ENCODE results near the gene SLC22A8. TPM values are rescaled to one million over a fixed set of nuclear protein-coding genes. Genes with fewer than 3 reads are reported as not detected.

The SLC22A8 gene
- polyA plus RNA-seq, 2 donors, result not detected

DNA sequence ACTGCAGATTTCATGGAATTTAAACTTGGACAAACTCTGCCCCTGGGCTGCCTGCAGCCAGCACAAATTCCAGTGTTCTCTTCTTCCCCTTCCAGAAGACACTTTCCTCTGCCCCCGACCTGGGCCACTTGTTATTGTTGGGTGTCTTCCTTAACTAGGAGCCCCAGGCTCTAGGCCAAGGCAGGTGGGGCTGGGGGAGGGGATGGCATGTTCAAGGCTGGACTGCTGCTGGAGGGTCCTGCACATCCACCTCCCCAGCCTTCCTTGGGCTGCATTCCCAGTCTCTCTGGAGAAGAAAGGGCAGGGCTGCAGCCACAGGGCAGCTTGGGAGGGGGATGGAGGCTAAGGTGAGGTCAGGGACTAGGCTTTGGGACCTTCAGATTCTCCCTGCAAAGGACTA, 19.4 kb downstream of the SLC22A8 start:
- Histone ChIP-seq H3K9me3 (ENCODE audit: control insufficient read depth in 2 of 2, insufficient read depth in 1 of 2, low read depth in 1 of 2, low read length in 1 of 2) (no peaks in the 10 kb centered on the region), H3K27me3 (ENCODE audit: control insufficient read depth in 1 of 2, insufficient read depth in 2 of 2, low read length in 2 of 2) (no peaks in the 10 kb centered on the region), H3K4me1 (ENCODE audit: control insufficient read depth in 2 of 2, insufficient read depth in 2 of 2, low read length in 1 of 2) (peaks cover 2 to 10% of the 10 kb centered on the region in 2 donors), H3K36me3 (ENCODE audit: control insufficient read depth in 2 of 2, insufficient read depth in 2 of 2, low read length in 1 of 2) (no peaks in the 10 kb centered on the region), H3K27ac (ENCODE audit: low read depth in 2 of 2, low read length in 1 of 2) (no peak overlapping the region), H3K4me3 (ENCODE audit: low read depth in 1 of 2, low read length in 2 of 2) (no peak overlapping the region)
- WGBS, 2 donors, result 44 to 46% methylated on average over 1 of the region's 1 CpG

DNA sequence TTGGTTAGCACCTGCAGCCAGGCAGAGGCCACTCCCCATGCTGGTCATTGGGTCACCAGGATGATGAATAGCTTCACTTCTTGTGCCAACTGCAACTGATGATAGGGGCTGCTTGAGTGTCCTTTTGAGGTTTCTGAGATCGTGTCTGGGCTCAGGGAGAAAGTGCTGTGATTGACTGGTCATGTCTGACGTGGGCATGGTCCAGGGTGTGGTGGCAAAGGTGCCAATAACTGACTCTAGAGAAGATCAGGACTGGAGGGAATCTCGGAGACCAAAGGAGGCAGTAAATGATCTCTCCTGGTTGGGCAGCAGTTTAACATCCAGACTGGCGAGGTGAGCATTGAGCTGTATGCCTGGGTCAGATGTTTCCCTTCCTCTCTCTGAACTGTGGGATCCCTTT, 20.9 kb downstream of the SLC22A8 start:
- Histone ChIP-seq H3K4me3 (ENCODE audit: low read depth in 1 of 2, low read length in 2 of 2) (no peak overlapping the region), H3K27me3 (ENCODE audit: control insufficient read depth in 1 of 2, insufficient read depth in 2 of 2, low read length in 2 of 2) (no peaks in the 10 kb centered on the region), H3K27ac (ENCODE audit: low read depth in 2 of 2, low read length in 1 of 2) (no peak overlapping the region), H3K4me1 (ENCODE audit: control insufficient read depth in 2 of 2, insufficient read depth in 2 of 2, low read length in 1 of 2) (peaks cover 2 to 7% of the 10 kb centered on the region in 2 donors), H3K36me3 (ENCODE audit: control insufficient read depth in 2 of 2, insufficient read depth in 2 of 2, low read length in 1 of 2) (no peaks in the 10 kb centered on the region), H3K9me3 (ENCODE audit: control insufficient read depth in 2 of 2, insufficient read depth in 1 of 2, low read depth in 1 of 2, low read length in 1 of 2) (no peaks in the 10 kb centered on the region)
- WGBS, 2 donors, result 69 to 72% methylated on average over 4 of the region's 4 CpGs

DNA sequence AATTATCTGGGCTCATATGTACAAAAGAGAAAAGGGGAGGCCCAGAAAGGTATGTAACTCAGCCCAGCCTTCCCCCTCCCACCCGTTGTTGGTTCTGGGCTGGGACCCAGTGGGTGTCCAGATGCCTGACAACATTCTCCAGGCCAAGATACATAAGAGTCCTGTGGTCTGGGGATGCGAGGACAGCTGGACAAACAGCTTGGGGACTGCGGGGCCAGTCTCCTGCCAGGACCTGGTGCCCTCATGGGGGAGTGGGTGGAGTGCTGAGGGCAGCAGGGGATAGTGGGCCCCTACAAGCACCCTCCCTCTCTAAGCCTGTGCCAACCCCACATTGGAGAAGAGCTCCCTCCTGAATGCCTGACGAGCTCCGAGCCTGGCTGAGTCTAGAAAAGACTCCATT, 27.4 kb downstream of the SLC22A8 start:
- Histone ChIP-seq H3K36me3 (ENCODE audit: control insufficient read depth in 2 of 2, insufficient read depth in 2 of 2, low read length in 1 of 2) (no peaks in the 10 kb centered on the region), H3K4me1 (ENCODE audit: control insufficient read depth in 2 of 2, insufficient read depth in 2 of 2, low read length in 1 of 2) (peaks cover 3% of the 10 kb centered on the region in 2 donors), H3K27ac (ENCODE audit: low read depth in 2 of 2, low read length in 1 of 2) (no peak overlapping the region), H3K9me3 (ENCODE audit: control insufficient read depth in 2 of 2, insufficient read depth in 1 of 2, low read depth in 1 of 2, low read length in 1 of 2) (no peaks in the 10 kb centered on the region), H3K27me3 (ENCODE audit: control insufficient read depth in 1 of 2, insufficient read depth in 2 of 2, low read length in 2 of 2) (peaks cover 0 to 2% of the 10 kb centered on the region in 2 donors), H3K4me3 (ENCODE audit: low read depth in 1 of 2, low read length in 2 of 2) (no peak overlapping the region)
- 63 to 77% methylated on average over 5 of the region's 5 CpGs for WGBS, 2 donors

DNA sequence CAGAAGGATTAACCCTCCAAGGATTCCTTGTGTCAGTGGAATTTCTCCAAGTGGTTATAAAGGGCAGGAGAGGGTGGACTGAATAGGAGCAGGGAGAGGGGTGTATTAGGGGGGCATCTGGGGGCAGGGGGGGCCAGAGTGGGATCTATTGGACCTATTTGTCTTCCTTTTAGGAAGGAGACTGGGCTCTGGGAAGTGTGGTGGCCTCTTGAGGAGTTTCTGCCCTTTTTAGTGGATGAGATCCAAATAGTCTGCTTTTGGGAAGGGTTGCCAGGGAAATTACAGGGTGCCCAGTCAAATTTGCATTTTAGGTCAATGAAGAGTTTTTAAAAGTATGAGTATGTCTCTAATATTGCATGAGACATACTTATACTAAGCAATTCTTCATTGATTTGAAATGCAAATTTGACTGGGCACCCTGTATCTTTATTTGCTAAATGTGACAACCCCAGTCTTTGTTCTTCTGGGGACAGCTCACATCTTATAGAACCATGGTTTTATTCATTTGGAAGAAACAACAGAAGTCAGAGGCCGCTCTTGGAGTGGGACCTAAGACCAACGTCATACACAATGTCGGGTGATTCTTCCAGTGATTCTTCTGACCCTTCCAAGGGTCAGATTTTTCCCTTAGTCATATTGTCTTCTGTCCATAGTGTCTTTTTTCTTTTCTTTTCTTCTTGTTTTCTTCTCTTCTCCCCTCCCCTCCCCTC, 30.4 kb downstream of the SLC22A8 start:
- Histone ChIP-seq H3K27me3 (ENCODE audit: control insufficient read depth in 1 of 2, insufficient read depth in 2 of 2, low read length in 2 of 2) (peaks cover 0 to 4% of the 10 kb centered on the region in 2 donors), H3K9me3 (ENCODE audit: control insufficient read depth in 2 of 2, insufficient read depth in 1 of 2, low read depth in 1 of 2, low read length in 1 of 2) (peaks cover 0 to 2% of the 10 kb centered on the region in 2 donors), H3K4me3 (ENCODE audit: low read depth in 1 of 2, low read length in 2 of 2) (no peak overlapping the region), H3K36me3 (ENCODE audit: control insufficient read depth in 2 of 2, insufficient read depth in 2 of 2, low read length in 1 of 2) (no peaks in the 10 kb centered on the region), H3K4me1 (ENCODE audit: control insufficient read depth in 2 of 2, insufficient read depth in 2 of 2, low read length in 1 of 2) (peaks cover 0 to 3% of the 10 kb centered on the region in 2 donors), H3K27ac (ENCODE audit: low read depth in 2 of 2, low read length in 1 of 2) (no peak overlapping the region)
- WGBS, 2 donors, result 82 to 87% methylated on average over 3 of the region's 3 CpGs

DNA sequence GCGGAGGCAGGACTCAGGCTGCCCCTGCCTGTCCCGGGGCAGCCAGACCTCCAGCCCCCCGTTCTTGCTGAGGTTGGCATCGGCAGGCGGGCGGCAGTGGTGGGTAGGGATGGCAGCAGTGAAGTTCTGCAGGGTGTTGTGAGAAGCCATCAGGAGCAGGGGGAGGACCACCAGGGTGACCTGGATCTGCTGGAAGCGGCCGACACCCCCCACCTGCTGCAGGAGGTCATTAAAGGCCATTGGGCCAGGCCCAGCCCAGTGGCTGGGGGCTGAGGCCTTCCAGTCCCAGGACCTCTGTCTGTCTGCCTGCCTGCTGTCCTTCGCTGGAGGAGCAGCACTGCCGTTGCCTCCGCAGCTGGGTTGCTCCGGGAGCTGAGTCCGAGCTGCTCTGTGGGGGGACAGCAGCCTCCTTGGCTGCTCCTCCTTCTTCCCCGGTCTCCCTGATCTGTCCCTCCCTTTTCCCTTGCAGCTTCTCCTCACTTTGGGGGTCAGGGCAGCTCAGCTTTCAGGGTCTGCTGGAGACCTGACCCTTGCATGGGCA, 31.1 kb downstream of the SLC22A8 start, which contains the start of gene SLC22A6:
Gene SLC22A6 (minus strand): TSS at position 517 of the 541 bp plus-strand sequence. CDS start 277 bp downstream, at position 240.
- Histone ChIP-seq H3K4me1 (ENCODE audit: control insufficient read depth in 2 of 2, insufficient read depth in 2 of 2, low read length in 1 of 2) (peaks cover 0 to 3% of the 10 kb centered on the region in 2 donors), H3K4me3 (ENCODE audit: low read depth in 1 of 2, low read length in 2 of 2) (no peak within 1 kb of the TSS), H3K27me3 (ENCODE audit: control insufficient read depth in 1 of 2, insufficient read depth in 2 of 2, low read length in 2 of 2) (peaks cover 0 to 4% of the 10 kb centered on the region in 2 donors), H3K27ac (ENCODE audit: low read depth in 2 of 2, low read length in 1 of 2) (no peak within 1 kb of the TSS), H3K9me3 (ENCODE audit: control insufficient read depth in 2 of 2, insufficient read depth in 1 of 2, low read depth in 1 of 2, low read length in 1 of 2) (peaks cover 0 to 4% of the 10 kb centered on the region in 2 donors), H3K36me3 (ENCODE audit: control insufficient read depth in 2 of 2, insufficient read depth in 2 of 2, low read length in 1 of 2) (no peaks in the 10 kb centered on the region)
- WGBS, 2 donors, result 72 to 78% methylated on average over 10 to 14 of the region's 14 CpGs

DNA sequence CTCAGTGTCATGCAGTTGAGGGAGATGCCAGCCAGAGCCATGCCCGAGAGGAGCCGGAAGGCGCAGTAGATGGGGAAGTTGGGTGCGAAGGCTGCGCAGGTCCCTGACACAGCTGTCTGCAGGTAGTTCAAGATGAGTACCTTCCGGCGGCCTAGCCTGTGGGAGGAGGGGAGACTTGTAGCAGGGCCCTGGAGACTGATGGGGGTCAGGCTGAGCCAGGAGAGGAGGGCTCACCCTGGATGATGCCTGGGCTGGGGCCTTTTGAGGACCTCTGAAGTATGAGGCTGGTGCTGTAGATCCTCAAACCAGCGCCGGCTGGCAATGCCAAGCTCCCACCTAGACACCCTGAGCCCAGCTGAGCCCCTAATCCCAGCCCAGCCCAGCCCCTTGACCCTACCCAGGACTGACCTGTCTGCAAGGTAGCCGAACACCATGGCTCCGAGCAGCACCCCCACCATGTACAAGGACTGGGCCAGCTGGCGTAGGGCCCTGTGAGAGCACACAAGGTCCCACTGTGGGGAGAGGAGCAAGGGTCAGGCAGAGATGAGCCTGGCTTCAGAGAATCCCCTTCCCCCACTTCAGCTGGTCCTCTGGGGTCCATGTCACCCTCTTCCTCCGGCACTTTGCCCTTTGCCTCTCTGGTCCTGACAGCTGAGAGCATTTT, 32.0 kb downstream of the SLC22A8 start:
- Histone ChIP-seq H3K9me3 (ENCODE audit: control insufficient read depth in 2 of 2, insufficient read depth in 1 of 2, low read depth in 1 of 2, low read length in 1 of 2) (peaks cover 0 to 5% of the 10 kb centered on the region in 2 donors), H3K27me3 (ENCODE audit: control insufficient read depth in 1 of 2, insufficient read depth in 2 of 2, low read length in 2 of 2) (peaks cover 0 to 4% of the 10 kb centered on the region in 2 donors), H3K27ac (ENCODE audit: low read depth in 2 of 2, low read length in 1 of 2) (no peak overlapping the region), H3K4me3 (ENCODE audit: low read depth in 1 of 2, low read length in 2 of 2) (no peak overlapping the region), H3K4me1 (ENCODE audit: control insufficient read depth in 2 of 2, insufficient read depth in 2 of 2, low read length in 1 of 2) (peaks cover 0 to 3% of the 10 kb centered on the region in 2 donors), H3K36me3 (ENCODE audit: control insufficient read depth in 2 of 2, insufficient read depth in 2 of 2, low read length in 1 of 2) (no peaks in the 10 kb centered on the region)
- WGBS, 2 donors, result 90% methylated on average over 13 of the region's 13 CpGs

DNA sequence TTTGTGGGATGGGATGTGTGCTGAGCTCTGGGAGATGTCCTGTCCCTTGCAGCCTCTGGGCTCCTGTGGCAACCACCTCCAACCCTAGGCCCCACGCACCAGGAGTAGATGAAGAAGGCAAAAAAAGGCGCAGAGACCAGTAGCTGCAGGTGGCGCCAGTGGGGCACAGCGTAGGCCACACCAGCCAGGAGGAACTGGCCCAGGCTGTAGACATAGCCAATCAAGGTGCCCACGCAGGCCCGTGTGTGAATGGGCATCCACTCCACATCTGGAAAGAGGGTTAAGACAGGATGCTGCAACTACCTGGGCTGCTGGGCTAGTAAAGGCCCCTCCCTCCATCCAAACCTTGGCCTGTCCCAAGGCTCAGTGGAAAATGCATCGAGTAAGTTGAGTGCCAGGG, 33.9 kb downstream of the SLC22A8 start:
- Histone ChIP-seq H3K27ac (ENCODE audit: low read depth in 2 of 2, low read length in 1 of 2) (no peak overlapping the region), H3K4me1 (ENCODE audit: control insufficient read depth in 2 of 2, insufficient read depth in 2 of 2, low read length in 1 of 2) (no peaks in the 10 kb centered on the region), H3K4me3 (ENCODE audit: low read depth in 1 of 2, low read length in 2 of 2) (no peak overlapping the region), H3K36me3 (ENCODE audit: control insufficient read depth in 2 of 2, insufficient read depth in 2 of 2, low read length in 1 of 2) (no peaks in the 10 kb centered on the region), H3K27me3 (ENCODE audit: control insufficient read depth in 1 of 2, insufficient read depth in 2 of 2, low read length in 2 of 2) (peaks cover 0 to 4% of the 10 kb centered on the region in 2 donors), H3K9me3 (ENCODE audit: control insufficient read depth in 2 of 2, insufficient read depth in 1 of 2, low read depth in 1 of 2, low read length in 1 of 2) (peaks cover 0 to 5% of the 10 kb centered on the region in 2 donors)
- WGBS, 2 donors, result 88 to 89% methylated on average over 7 of the region's 7 CpGs

DNA sequence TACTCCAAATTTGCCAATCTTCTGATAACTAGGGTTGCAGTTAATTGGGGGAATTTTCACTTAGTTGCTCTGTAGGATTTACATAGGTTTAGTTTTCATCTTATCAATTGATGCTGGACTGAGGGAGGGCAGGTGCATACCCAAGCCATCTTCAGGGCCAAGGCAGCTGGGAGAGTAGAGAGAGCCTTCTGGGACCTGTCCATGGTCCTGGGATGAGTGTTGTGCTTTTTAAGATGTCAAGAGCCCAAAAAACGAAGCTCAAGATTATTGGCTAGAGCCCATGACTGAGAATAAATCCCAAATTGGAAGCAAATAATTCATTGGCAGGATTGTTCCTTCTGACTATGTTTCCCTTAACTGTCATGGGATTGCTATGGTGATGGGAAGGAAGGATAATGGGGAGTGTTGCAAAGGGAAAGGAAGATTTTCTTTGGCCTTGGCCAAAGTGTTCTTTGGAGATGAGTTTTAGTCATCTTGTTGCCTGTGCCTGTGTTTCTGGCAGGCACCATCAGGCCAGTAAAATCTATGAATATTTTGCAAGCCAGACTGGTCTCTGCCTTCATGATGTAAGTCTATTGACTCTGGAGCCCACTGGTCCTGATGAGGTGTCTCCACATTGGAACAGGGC, 35.4 kb downstream of the SLC22A8 start:
- Histone ChIP-seq H3K36me3 (ENCODE audit: control insufficient read depth in 2 of 2, insufficient read depth in 2 of 2, low read length in 1 of 2) (no peaks in the 10 kb centered on the region), H3K27ac (ENCODE audit: low read depth in 2 of 2, low read length in 1 of 2) (no peak overlapping the region), H3K9me3 (ENCODE audit: control insufficient read depth in 2 of 2, insufficient read depth in 1 of 2, low read depth in 1 of 2, low read length in 1 of 2) (peaks cover 0 to 5% of the 10 kb centered on the region in 2 donors), H3K4me1 (ENCODE audit: control insufficient read depth in 2 of 2, insufficient read depth in 2 of 2, low read length in 1 of 2) (no peaks in the 10 kb centered on the region), H3K27me3 (ENCODE audit: control insufficient read depth in 1 of 2, insufficient read depth in 2 of 2, low read length in 2 of 2) (peaks cover 0 to 4% of the 10 kb centered on the region in 2 donors), H3K4me3 (ENCODE audit: low read depth in 1 of 2, low read length in 2 of 2) (no peak overlapping the region)
- WGBS, 2 donors, result 22 to 34% methylated on average over 1 of the region's 1 CpG

DNA sequence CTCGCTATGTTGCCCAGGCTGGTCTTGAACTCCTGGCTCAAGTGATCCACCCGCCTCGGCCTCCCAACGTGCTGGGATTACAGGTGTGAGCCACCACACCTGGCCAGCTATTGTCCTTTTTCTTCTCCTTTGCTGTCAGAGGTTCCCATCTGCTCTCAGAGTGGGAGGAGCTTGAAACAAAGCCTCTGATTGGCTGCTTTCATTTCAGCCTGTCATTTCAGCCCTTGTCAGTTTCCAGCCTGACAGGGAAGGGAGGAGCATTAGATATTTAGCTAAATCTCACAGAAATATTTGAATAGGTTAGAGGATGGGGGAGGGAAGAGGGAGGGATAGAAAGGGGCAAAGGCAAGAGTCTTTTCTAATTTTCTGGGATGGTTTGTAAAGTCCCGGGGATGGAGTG, 39.5 kb downstream of the SLC22A8 start:
- no peaks in the 10 kb centered on the region for H3K27me3 ChIP-seq (ENCODE audit: control insufficient read depth in 1 of 2, insufficient read depth in 2 of 2, low read length in 2 of 2)
- no peak overlapping the region for H3K27ac ChIP-seq (ENCODE audit: low read depth in 2 of 2, low read length in 1 of 2)
- peaks cover 2 to 3% of the 10 kb centered on the region in 2 donors for H3K4me1 ChIP-seq (ENCODE audit: control insufficient read depth in 2 of 2, insufficient read depth in 2 of 2, low read length in 1 of 2)
- H3K4me3 ChIP-seq (ENCODE audit: low read depth in 1 of 2, low read length in 2 of 2), result no peak overlapping the region
- no peaks in the 10 kb centered on the region for H3K36me3 ChIP-seq (ENCODE audit: control insufficient read depth in 2 of 2, insufficient read depth in 2 of 2, low read length in 1 of 2)
- WGBS, 2 donors, result 79 to 85% methylated on average over 5 of the region's 5 CpGs
- peaks cover 0 to 5% of the 10 kb centered on the region in 2 donors for H3K9me3 ChIP-seq (ENCODE audit: control insufficient read depth in 2 of 2, insufficient read depth in 1 of 2, low read depth in 1 of 2, low read length in 1 of 2)

Data from esophagus (tissue), 2 donors.